HepG2 (cell line): ENCODE data around the gene KCTD21. TPM values are rescaled to one million over a fixed set of nuclear protein-coding genes. Genes with fewer than 3 reads are reported as not detected.

ENCODE experiments used
- CENPT ChIP-seq: sonication (generic); formaldehyde crosslinking; IDR thresholded peaks from 2 replicates; pipeline ENCODE4 v1.8.0; 2022; ENCODE audit warnings: low read depth, mild to moderate bottlenecking, moderate library complexity, missing genetic modification reagents
- GTF2F1 ChIP-seq: fragments of 150-350 bp; IDR thresholded peaks from 2 replicates; pipeline ENCODE4 v1.6.1; 2014; ENCODE audit warnings: low read length
- NKX3-1 ChIP-seq: sonication (generic); formaldehyde crosslinking; IDR thresholded peaks from 2 replicates; pipeline ENCODE4 v1.5.0; 2020; ENCODE audit warnings: missing genetic modification reagents
- ZC3H4 ChIP-seq: sonication (generic); formaldehyde crosslinking; IDR thresholded peaks from 2 replicates; pipeline ENCODE4 v1.4.0; 2020; ENCODE audit warnings: missing genetic modification reagents, borderline replicate concordance
- ZKSCAN5 ChIP-seq: sonication (generic); formaldehyde crosslinking; IDR thresholded peaks from 2 replicates; pipeline ENCODE4 v1.5.1; 2020; ENCODE audit warnings: mild to moderate bottlenecking, missing genetic modification reagents
- ZNF768 ChIP-seq: sonication (generic); formaldehyde crosslinking; IDR thresholded peaks from 2 replicates; pipeline ENCODE4 v1.4.0; 2020; ENCODE audit warnings: missing genetic modification reagents
- ZNF879 ChIP-seq: sonication (generic); formaldehyde crosslinking; IDR thresholded peaks from 2 replicates; pipeline ENCODE4 v1.8.1; 2023; ENCODE audit warnings: missing genetic modification reagents
- polyA plus RNA-seq, 8 experiments: library from polyadenylated mRNA; depleted of rRNA in 3 of 8; stranded (reverse) in 7 of 8; unstranded in 1 of 8; fragments of >200 nt; fragmentation: Illumina TruSeq in 4 of 8; extraction: Trizol in 4 of 8; gene quantifications; 2 replicates each; pipeline versions ENCODE4 v1.2.1 to v1.2.3, GENCODE V29; 2011 to 2016; ENCODE audit warnings: low read depth in 4 of 8, missing spikeins in 1 of 8, mixed read lengths in 1 of 8; ENCODE audit not compliant: insufficient read depth in 1 of 8
- total RNA-seq, 5 experiments: library from RNA; depleted of rRNA; stranded (reverse); fragments of >200 nt; fragmentation: Illumina TruSeq; extraction: Trizol; gene quantifications; 2 replicates each; pipeline ENCODE4 v1.2.3, GENCODE V29; 2016; ENCODE audit warnings: low read depth in 1 of 5
- TF ChIP-seq, protein P1 (sequence below): sonication (generic); formaldehyde crosslinking; IDR thresholded peaks from 2 replicates; pipeline ENCODE4 v1.4.0; 2020; ENCODE audit warnings: missing genetic modification reagents
- TF ChIP-seq, protein P2 (sequence below), 2 experiments: sonication (generic) in 1 of 2; formaldehyde crosslinking in 1 of 2; IDR thresholded peaks; 2 replicates each; pipeline versions ENCODE4 v1.4.0 to v1.6.1; 2016 to 2020; ENCODE audit warnings: borderline replicate concordance in 1 of 2, low read depth in 1 of 2, mild to moderate bottlenecking in 1 of 2, missing genetic modification reagents in 1 of 2
- TF ChIP-seq, protein P3 (sequence below), 2 experiments: IDR thresholded peaks; 2 replicates each; pipeline ENCODE4 v1.6.1; 2011 to 2012; ENCODE audit warnings: low read length in 2 of 2, borderline replicate concordance in 1 of 2, low read depth in 1 of 2, mild to moderate bottlenecking in 1 of 2, moderate library complexity in 1 of 2

The KCTD21 gene
- total and polyA plus RNA-seq, 2 of the 13 experiments (the other 11 are each of a cell fraction or from before 2014, with no cell fraction given): 3.1 to 13.5 TPM

DNA sequence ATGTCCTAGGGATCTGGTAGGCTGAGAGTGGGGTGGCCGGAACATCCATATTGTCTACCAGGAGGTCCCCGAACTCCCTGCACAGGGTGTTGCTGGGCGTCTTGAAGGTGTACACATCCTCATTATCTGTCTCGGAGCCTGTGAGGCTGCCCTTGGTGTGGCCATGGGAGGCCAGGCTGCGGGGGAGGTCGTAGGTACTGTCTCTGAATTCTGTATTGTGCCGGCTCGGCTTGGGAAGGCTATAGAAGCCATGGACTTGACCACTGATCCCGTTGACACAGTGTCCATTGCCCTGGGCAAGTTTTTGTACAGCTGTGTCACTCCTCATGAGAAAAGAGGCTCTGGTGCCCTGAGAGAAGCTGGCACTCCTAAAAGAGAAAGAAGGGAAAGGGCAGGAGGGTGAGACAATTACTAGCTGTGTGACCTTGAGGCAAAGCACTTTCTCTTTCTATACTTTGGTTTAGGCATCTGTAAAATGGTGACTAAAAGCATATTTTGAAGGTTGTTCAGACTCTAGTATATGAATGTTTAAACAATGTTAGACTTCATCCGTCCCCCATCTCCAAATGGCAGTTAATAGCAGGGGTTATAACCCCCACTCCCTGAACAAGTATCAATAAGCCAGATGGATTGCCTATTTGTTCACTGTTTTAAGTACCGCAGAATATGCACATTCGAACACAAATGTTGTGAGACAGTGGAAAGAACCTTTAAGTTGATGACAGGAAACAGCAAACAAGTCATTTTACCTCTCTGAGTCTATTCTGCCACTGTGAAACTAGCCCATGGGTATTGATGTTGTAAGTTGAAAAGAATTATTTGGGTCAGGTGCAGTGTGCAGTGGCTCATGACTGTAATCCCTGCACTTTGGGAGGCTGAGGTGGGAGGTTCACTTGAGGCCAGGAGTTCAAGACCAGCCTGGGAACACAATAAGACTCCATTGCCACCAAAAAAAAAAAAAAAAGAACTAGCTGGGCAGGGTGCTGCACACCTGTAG is 38.6 kb upstream of the KCTD21 start (continued):
- TF ChIP-seq, protein P1, sequence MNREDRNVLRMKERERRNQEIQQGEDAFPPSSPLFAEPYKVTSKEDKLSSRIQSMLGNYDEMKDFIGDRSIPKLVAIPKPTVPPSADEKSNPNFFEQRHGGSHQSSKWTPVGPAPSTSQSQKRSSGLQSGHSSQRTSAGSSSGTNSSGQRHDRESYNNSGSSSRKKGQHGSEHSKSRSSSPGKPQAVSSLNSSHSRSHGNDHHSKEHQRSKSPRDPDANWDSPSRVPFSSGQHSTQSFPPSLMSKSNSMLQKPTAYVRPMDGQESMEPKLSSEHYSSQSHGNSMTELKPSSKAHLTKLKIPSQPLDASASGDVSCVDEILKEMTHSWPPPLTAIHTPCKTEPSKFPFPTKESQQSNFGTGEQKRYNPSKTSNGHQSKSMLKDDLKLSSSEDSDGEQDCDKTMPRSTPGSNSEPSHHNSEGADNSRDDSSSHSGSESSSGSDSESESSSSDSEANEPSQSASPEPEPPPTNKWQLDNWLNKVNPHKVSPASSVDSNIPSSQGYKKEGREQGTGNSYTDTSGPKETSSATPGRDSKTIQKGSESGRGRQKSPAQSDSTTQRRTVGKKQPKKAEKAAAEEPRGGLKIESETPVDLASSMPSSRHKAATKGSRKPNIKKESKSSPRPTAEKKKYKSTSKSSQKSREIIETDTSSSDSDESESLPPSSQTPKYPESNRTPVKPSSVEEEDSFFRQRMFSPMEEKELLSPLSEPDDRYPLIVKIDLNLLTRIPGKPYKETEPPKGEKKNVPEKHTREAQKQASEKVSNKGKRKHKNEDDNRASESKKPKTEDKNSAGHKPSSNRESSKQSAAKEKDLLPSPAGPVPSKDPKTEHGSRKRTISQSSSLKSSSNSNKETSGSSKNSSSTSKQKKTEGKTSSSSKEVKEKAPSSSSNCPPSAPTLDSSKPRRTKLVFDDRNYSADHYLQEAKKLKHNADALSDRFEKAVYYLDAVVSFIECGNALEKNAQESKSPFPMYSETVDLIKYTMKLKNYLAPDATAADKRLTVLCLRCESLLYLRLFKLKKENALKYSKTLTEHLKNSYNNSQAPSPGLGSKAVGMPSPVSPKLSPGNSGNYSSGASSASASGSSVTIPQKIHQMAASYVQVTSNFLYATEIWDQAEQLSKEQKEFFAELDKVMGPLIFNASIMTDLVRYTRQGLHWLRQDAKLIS (CRISPR knock-in tag): no peak
- TF ChIP-seq CENPT (no peak), NKX3-1 (CRISPR knock-in tag) (no peak), GTF2F1 (no peak), ZKSCAN5 (no peak), ZC3H4 (CRISPR knock-in tag) (no peak), ZNF879 (CRISPR knock-in tag) (no peak), ZNF768 (CRISPR knock-in tag) (no peak)
- TF ChIP-seq, protein P2, sequence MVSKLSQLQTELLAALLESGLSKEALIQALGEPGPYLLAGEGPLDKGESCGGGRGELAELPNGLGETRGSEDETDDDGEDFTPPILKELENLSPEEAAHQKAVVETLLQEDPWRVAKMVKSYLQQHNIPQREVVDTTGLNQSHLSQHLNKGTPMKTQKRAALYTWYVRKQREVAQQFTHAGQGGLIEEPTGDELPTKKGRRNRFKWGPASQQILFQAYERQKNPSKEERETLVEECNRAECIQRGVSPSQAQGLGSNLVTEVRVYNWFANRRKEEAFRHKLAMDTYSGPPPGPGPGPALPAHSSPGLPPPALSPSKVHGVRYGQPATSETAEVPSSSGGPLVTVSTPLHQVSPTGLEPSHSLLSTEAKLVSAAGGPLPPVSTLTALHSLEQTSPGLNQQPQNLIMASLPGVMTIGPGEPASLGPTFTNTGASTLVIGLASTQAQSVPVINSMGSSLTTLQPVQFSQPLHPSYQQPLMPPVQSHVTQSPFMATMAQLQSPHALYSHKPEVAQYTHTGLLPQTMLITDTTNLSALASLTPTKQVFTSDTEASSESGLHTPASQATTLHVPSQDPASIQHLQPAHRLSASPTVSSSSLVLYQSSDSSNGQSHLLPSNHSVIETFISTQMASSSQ (IDR thresholded peaks at IDR 0.05; ENCODE audit: low read depth): no peak
- TF ChIP-seq, protein P2 (CRISPR knock-in tag; IDR thresholded peaks at IDR 0.05; ENCODE audit: borderline replicate concordance): no peak
- TF ChIP-seq, protein P3, sequence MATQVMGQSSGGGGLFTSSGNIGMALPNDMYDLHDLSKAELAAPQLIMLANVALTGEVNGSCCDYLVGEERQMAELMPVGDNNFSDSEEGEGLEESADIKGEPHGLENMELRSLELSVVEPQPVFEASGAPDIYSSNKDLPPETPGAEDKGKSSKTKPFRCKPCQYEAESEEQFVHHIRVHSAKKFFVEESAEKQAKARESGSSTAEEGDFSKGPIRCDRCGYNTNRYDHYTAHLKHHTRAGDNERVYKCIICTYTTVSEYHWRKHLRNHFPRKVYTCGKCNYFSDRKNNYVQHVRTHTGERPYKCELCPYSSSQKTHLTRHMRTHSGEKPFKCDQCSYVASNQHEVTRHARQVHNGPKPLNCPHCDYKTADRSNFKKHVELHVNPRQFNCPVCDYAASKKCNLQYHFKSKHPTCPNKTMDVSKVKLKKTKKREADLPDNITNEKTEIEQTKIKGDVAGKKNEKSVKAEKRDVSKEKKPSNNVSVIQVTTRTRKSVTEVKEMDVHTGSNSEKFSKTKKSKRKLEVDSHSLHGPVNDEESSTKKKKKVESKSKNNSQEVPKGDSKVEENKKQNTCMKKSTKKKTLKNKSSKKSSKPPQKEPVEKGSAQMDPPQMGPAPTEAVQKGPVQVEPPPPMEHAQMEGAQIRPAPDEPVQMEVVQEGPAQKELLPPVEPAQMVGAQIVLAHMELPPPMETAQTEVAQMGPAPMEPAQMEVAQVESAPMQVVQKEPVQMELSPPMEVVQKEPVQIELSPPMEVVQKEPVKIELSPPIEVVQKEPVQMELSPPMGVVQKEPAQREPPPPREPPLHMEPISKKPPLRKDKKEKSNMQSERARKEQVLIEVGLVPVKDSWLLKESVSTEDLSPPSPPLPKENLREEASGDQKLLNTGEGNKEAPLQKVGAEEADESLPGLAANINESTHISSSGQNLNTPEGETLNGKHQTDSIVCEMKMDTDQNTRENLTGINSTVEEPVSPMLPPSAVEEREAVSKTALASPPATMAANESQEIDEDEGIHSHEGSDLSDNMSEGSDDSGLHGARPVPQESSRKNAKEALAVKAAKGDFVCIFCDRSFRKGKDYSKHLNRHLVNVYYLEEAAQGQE (IDR thresholded peaks at IDR 0.05; ENCODE audit: borderline replicate concordance in 1 of 2, low read depth in 1 of 2, low read length in 2 of 2): no peak
